ENCODE measurements around the gene TAGAP.
A peak's percentile ranks its signal among the peaks of the same experiment; 100 is the strongest.
"Not testable (repeated sequence)": the region's sequence is repeated elsewhere in the genome, so short reads cannot be mapped to it uniquely, and the experiment has no call there.

The TAGAP gene

DNA sequence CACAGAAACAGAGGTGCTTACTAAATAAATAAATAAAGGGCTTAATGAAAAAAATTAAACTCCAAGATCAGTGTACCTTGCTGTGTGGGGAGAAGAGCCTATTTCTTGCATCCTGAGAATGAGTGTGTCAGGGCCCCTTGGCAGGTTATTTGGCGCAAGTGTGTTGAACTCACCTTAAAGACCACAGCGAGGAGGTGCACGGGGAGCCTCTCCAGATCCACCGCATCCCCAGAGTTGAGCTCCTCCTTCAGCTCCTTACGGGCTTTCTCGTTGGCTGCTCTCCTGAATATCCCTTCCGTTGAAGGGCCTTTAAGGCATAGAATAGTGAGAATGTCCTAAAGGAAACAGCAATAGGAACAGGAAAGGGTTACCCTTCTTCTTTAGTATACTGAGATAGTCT, 3.6 kb downstream of the TAGAP start:
- in situ Hi-C loops (cut with MboI; ENCODE audit: low sequenced_read_pairs, unreplicated experiment), result loop anchor here (10.0 kb wide), 1 partner anchor 64 kb away; no protein-coding TSS in a partner anchor
- no peak for DNase-seq (ENCODE audit: low spot score)
- TF ChIP-seq, protein P1, sequence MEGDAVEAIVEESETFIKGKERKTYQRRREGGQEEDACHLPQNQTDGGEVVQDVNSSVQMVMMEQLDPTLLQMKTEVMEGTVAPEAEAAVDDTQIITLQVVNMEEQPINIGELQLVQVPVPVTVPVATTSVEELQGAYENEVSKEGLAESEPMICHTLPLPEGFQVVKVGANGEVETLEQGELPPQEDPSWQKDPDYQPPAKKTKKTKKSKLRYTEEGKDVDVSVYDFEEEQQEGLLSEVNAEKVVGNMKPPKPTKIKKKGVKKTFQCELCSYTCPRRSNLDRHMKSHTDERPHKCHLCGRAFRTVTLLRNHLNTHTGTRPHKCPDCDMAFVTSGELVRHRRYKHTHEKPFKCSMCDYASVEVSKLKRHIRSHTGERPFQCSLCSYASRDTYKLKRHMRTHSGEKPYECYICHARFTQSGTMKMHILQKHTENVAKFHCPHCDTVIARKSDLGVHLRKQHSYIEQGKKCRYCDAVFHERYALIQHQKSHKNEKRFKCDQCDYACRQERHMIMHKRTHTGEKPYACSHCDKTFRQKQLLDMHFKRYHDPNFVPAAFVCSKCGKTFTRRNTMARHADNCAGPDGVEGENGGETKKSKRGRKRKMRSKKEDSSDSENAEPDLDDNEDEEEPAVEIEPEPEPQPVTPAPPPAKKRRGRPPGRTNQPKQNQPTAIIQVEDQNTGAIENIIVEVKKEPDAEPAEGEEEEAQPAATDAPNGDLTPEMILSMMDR (IDR thresholded peaks at IDR 0.05; ENCODE audit: borderline replicate concordance, control extremely low read depth, extremely low read depth, insufficient read depth, missing control alignments), result no peak

DNA sequence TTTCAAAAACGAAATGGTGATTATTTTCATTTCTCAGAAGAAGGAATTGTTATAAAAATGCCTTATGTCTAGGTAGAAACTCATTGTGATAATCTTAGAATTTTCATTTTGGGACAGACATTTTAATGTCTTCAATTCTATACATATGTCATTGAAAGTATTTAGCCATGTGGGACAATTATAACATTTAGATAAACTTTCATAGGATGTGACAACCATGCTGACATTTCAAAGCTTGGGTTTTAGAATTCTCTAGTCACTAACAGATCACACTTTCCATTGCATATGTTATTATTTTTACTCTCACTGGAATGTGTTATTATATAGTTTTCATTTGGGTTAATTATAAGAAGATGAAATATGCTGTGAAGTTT, 4.9 kb downstream of the TAGAP start:
- in situ Hi-C loops (cut with MboI; ENCODE audit: low sequenced_read_pairs, unreplicated experiment), result loop anchor here (10.0 kb wide), 1 partner anchor 65 kb away; no protein-coding TSS in a partner anchor
- no peak for DNase-seq (ENCODE audit: low spot score)
- TF ChIP-seq, protein P1 (IDR thresholded peaks at IDR 0.05; ENCODE audit: borderline replicate concordance, control extremely low read depth, extremely low read depth, insufficient read depth, missing control alignments), result no peak

DNA sequence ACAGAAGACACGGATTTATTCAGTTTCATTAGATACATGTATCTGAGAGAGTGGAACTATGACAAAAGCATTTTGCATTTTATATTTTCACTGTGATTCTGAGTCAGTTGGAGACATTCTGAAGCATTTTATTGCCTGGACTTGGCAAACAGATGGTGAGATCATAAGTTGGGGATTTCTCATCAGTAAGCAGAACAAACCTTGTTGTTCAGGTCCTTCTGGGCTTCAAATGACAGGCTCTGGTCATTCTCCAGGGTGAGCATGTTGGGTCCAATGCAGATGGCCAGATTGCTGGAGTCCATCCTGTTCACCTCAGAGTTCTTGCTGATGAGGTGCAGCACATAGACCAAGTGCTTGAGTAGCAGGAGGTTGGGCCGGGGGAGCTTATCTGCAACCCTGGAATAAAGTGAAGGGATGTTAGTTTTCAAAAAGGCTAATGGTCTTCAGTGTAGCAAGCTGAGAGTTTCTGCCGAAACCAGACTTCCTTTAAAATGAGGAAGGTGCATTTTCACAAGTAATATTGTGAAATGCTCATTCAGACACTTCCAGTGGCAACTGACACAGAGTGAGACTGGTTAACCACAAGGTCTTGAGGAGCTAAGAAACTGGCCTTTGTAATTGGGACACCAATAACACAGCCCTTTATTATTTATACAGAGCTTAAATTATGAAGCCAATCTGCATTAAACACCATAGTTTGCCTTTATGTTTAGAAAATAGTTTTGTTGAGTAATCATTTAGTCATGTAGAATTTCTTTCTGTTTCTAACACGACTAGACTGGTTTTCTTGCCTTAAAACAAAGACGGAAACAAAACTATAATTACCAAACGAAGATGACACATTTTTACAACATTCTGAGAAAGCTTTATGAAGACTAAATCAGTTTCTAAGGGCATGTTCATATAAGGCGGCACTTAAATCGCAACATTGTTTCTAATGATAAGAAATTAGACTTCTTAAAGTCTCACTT, 5.6 kb downstream of the TAGAP start:
- in situ Hi-C loops (cut with MboI; ENCODE audit: low sequenced_read_pairs, unreplicated experiment), result no loop called here
- peak; percentile 72 for DNase-seq (ENCODE audit: low spot score)
- TF ChIP-seq, protein P1 (IDR thresholded peaks at IDR 0.05; ENCODE audit: borderline replicate concordance, control extremely low read depth, extremely low read depth, insufficient read depth, missing control alignments), result no peak

DNA sequence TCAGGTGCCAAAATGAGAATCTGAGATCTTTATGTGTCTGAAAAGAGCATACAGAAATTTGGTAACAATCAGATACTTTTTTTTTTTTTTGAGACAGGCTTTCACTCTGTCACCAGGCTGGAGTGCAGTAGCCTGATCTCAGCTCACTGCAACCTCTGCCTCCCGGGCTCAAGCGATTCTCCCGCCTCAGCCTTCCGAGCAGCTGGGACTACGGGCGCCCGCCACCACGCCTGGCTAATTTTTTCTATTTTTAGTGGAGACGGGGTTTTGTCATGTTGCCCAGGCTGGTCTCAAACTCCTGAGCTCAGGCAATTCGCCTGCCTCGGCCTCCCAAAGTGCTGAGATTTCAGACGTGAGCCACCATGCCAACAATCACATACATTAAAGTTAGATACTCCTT, 6.5 kb downstream of the TAGAP start:
- in situ Hi-C loops (cut with MboI; ENCODE audit: low sequenced_read_pairs, unreplicated experiment); DNase-seq (ENCODE audit: low spot score): not testable (repeated sequence)

DNA sequence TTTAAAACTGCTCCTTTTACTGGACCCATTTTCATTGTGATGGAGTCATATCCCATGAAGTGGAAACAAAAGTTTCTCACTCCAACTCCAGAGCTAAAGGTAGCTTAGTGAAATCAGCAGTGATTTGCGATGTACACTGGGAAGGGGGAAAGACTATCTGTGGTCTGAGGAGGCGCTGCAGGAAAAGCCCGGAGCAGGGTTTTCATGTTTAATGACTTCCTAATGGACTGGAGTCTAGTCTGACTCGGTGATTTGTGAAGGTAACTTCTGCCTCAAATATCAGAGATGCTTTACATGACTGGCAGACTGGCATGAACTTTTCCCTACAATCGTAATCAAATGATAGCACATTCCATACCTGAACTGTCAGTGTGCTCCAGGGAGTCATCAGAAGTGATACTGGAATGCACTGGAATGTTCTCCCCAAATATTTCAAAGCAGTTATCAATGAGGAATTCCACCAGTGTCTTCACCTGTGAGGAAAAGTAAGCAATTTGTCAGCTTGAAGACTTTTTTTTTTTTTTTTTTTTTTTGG, 7.0 kb downstream of the TAGAP start:
- TF ChIP-seq, protein P1 (IDR thresholded peaks at IDR 0.05; ENCODE audit: borderline replicate concordance, control extremely low read depth, extremely low read depth, insufficient read depth, missing control alignments), result no peak
- DNase-seq (ENCODE audit: low spot score), result no peak
- in situ Hi-C loops (cut with MboI; ENCODE audit: low sequenced_read_pairs, unreplicated experiment), result no loop called here

DNA sequence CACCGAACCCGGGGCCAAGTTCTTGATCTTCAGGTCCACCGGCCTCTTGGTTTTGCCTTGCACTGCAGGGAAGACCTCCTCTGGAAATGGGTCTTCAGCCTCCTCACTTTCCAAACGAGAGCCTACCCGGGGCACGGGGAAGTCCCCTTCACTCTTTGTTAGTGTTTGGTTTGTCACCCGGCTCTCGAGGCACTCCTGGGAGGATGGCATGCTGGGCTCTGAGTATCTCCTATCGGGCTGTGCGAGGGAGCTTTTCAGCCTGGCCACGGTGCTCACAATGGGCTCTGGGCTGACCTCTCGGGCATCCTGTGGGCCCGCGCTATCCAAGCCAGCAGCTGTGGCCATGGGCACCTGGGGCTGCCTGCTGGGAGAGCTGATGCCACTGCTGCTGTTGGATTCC, 8.1 kb downstream of the TAGAP start:
- in situ Hi-C loops (cut with MboI; ENCODE audit: low sequenced_read_pairs, unreplicated experiment), result no loop called here
- DNase-seq (ENCODE audit: low spot score), result no peak
- TF ChIP-seq, protein P1 (IDR thresholded peaks at IDR 0.05; ENCODE audit: borderline replicate concordance, control extremely low read depth, extremely low read depth, insufficient read depth, missing control alignments), result no peak

DNA sequence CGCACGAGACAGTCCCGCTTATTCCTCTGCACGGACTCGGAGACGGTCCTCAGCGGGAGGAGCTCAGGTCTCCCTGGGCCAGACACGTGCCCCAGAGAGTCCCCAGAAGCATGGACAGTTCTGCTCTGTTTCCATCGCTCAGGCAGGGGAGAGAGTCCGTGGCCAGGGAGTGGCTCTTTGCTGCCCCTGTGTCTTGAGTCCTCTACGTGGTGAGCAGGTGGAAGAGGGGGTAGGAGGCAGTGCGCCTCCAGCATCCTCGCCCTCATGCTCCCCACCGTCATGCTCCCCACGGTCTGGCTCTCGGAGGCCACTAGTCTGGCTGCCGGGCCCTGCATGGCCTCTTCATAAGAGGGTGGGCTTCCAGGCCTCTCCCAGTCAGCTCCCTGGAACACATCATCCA, 8.9 kb downstream of the TAGAP start:
- DNase-seq (ENCODE audit: low spot score), result no peak
- in situ Hi-C loops (cut with MboI; ENCODE audit: low sequenced_read_pairs, unreplicated experiment), result no loop called here
- TF ChIP-seq, protein P1 (IDR thresholded peaks at IDR 0.05; ENCODE audit: borderline replicate concordance, control extremely low read depth, extremely low read depth, insufficient read depth, missing control alignments), result no peak

All from GM13976 (cell line).